SK-N-SH treated with all-trans-retinoic acid at 6 μM for 48 hours (cell line): Measurements from ENCODE around the gene NRIP1.

Source experiments
- ATAC-seq: fragments of 200-7000 bp; cut with Tn5 transposase; 3 replicates; pipeline ENCODE4 v1.9.1; 2020; ENCODE audit warnings: mild to moderate bottlenecking, moderate library complexity
- ARNTL ChIP-seq: fragments of 450-650 bp; formaldehyde crosslinking; IDR thresholded peaks from 2 replicates; pipeline ENCODE4 v1.5.0; 2020; ENCODE audit warnings: low read depth, mild to moderate bottlenecking, moderate library complexity, borderline replicate concordance
- BACH2 ChIP-seq: fragments of 250-450 bp; sonication (Bioruptor Pico); IDR thresholded peaks from 2 replicates; pipeline ENCODE4 v1.9.0; 2021; ENCODE audit warnings: mild to moderate bottlenecking, borderline replicate concordance
- CREB5 ChIP-seq: fragments of 250-450 bp; sonication (Bioruptor Pico); IDR thresholded peaks from 2 replicates; pipeline ENCODE4 v1.5.1; 2020; ENCODE audit warnings: low read depth, mild to moderate bottlenecking, moderate library complexity
- CSDC2 ChIP-seq: fragments of 250-450 bp; sonication (Bioruptor Pico); IDR thresholded peaks from 2 replicates; pipeline ENCODE4 v1.5.0; 2020; ENCODE audit warnings: mild to moderate bottlenecking, moderate library complexity
- CSRNP3 ChIP-seq: fragments of 250-450 bp; sonication (Bioruptor Pico); IDR thresholded peaks from 2 replicates; pipeline ENCODE4 v1.5.1; 2021; ENCODE audit warnings: mild to moderate bottlenecking, moderate library complexity
- ESRRG ChIP-seq: fragments of 250-450 bp; sonication (Bioruptor Pico); IDR thresholded peaks from 2 replicates; pipeline ENCODE4 v1.6.1; 2021; ENCODE audit warnings: mild to moderate bottlenecking
- GLIS3 ChIP-seq: fragments of 250-450 bp; sonication (Bioruptor Pico); IDR thresholded peaks from 2 replicates; pipeline ENCODE4 v1.5.0; 2020; ENCODE audit warnings: mild to moderate bottlenecking, moderate library complexity
- ISL1 ChIP-seq: fragments of 250-450 bp; sonication (Bioruptor Pico); IDR thresholded peaks from 2 replicates; pipeline ENCODE4 v2.1.2; 2022; ENCODE audit warnings: mild to moderate bottlenecking, moderate library complexity
- OSR1 ChIP-seq: fragments of 250-450 bp; sonication (Bioruptor Pico); IDR thresholded peaks from 2 replicates; pipeline ENCODE4 v1.8.0; 2022; ENCODE audit warnings: moderate library complexity, mild to moderate bottlenecking, inconsistent platforms
- PATZ1 ChIP-seq: fragments of 250-450 bp; sonication (Bioruptor Pico); IDR thresholded peaks from 2 replicates; pipeline ENCODE4 v1.8.0; 2020; ENCODE audit warnings: mild to moderate bottlenecking, moderate library complexity, borderline replicate concordance
- POU6F1 ChIP-seq: fragments of 250-450 bp; sonication (Bioruptor Pico); IDR thresholded peaks from 2 replicates; pipeline ENCODE4 v1.8.0; 2021; ENCODE audit warnings: low read depth, mild to moderate bottlenecking, moderate library complexity, borderline replicate concordance
- PPARA ChIP-seq: fragments of 250-450 bp; sonication (Bioruptor Pico); IDR thresholded peaks from 2 replicates; pipeline ENCODE4 v1.5.0; 2020; ENCODE audit warnings: mild to moderate bottlenecking, borderline replicate concordance
- RARB ChIP-seq: fragments of 250-450 bp; sonication (Bioruptor Pico); IDR thresholded peaks from 2 replicates; pipeline ENCODE4 v1.8.0; 2021; ENCODE audit warnings: mild to moderate bottlenecking, moderate library complexity
- SNAI2 ChIP-seq: fragments of 250-450 bp; sonication (Bioruptor Pico); IDR thresholded peaks from 2 replicates; pipeline ENCODE4 v1.5.0; 2020; ENCODE audit warnings: mild to moderate bottlenecking, moderate library complexity
- TCF4 ChIP-seq: fragments of 250-450 bp; sonication (Bioruptor Pico); IDR thresholded peaks from 2 replicates; pipeline ENCODE4 v1.8.0; 2021; ENCODE audit warnings: mild to moderate bottlenecking, moderate library complexity, borderline replicate concordance
- TOX ChIP-seq: fragments of 250-450 bp; sonication (Bioruptor Pico); IDR thresholded peaks from 2 replicates; pipeline ENCODE4 v1.8.0; 2021; ENCODE audit warnings: mild to moderate bottlenecking, moderate library complexity, borderline replicate concordance
- TSHZ2 ChIP-seq: fragments of 250-450 bp; sonication (Bioruptor Pico); IDR thresholded peaks from 2 replicates; pipeline ENCODE4 v1.5.0; 2020; ENCODE audit warnings: mild to moderate bottlenecking, moderate library complexity
- ZFP3 ChIP-seq: fragments of 250-450 bp; sonication (Bioruptor Pico); IDR thresholded peaks from 2 replicates; pipeline ENCODE4 v1.5.0; 2020; ENCODE audit warnings: mild to moderate bottlenecking, moderate library complexity
- ZFP30 ChIP-seq: fragments of 450-650 bp; formaldehyde crosslinking; IDR thresholded peaks from 2 replicates; pipeline ENCODE4 v1.5.0; 2022; ENCODE audit warnings: mild to moderate bottlenecking, moderate library complexity
- ZNF565 ChIP-seq: fragments of 450-650 bp; formaldehyde crosslinking; conservative IDR thresholded peaks from 2 replicates; pipeline ENCODE4 v1.5.0; 2020; ENCODE audit warnings: low read depth, mild to moderate bottlenecking, moderate library complexity
- ZNF70 ChIP-seq: fragments of 450-650 bp; formaldehyde crosslinking; IDR thresholded peaks from 2 replicates; pipeline ENCODE4 v1.5.0; 2020; ENCODE audit warnings: mild to moderate bottlenecking, moderate library complexity
- ZNF8 ChIP-seq: fragments of 450-650 bp; formaldehyde crosslinking; IDR thresholded peaks from 2 replicates; pipeline ENCODE4 v1.5.0; 2020; ENCODE audit warnings: mild to moderate bottlenecking, moderate library complexity

The NRIP1 gene

GRCh38 chr21:15071009-15071408, 6.2 kb upstream of the NRIP1 start:
- no peak for ATAC-seq
- no peak for TF ChIP-seq ZNF8 (CRISPR knock-in tag)
- TF ChIP-seq ISL1 (CRISPR knock-in tag) = no peak
- no peak for TF ChIP-seq CSRNP3 (CRISPR knock-in tag)
- no peak for TF ChIP-seq POU6F1 (CRISPR knock-in tag)
- TF ChIP-seq OSR1 (CRISPR knock-in tag) = no peak
- no peak for TF ChIP-seq SNAI2 (CRISPR knock-in tag)
- no peak for TF ChIP-seq TCF4 (CRISPR knock-in tag)
- no peak for TF ChIP-seq PATZ1 (CRISPR knock-in tag)
- no peak for TF ChIP-seq TOX (CRISPR knock-in tag)
- TF ChIP-seq ZNF70 (CRISPR knock-in tag) = no peak
- TF ChIP-seq ESRRG (CRISPR knock-in tag) = no peak
- TF ChIP-seq RARB (CRISPR knock-in tag) = no peak
- no peak for TF ChIP-seq BACH2 (CRISPR knock-in tag)
- no peak for TF ChIP-seq ZNF565 (CRISPR knock-in tag)
- TF ChIP-seq ZFP30 (CRISPR knock-in tag) = no peak
- no peak for TF ChIP-seq CREB5
- TF ChIP-seq ARNTL (CRISPR knock-in tag) = no peak
- TF ChIP-seq GLIS3 (CRISPR knock-in tag) = no peak
- no peak for TF ChIP-seq PPARA
- no peak for TF ChIP-seq CSDC2 (CRISPR knock-in tag)

- no peak for ATAC-seq
- TF ChIP-seq ISL1 (CRISPR knock-in tag) = no peak
- TF ChIP-seq SNAI2 (CRISPR knock-in tag) = no peak
- TF ChIP-seq TSHZ2 (CRISPR knock-in tag) = no peak
- no peak for TF ChIP-seq ZFP3
- no peak for TF ChIP-seq TCF4 (CRISPR knock-in tag)
- no peak for TF ChIP-seq CSDC2 (CRISPR knock-in tag)
- TF ChIP-seq CREB5 = no peak
- TF ChIP-seq TOX (CRISPR knock-in tag) = no peak
- no peak for TF ChIP-seq OSR1 (CRISPR knock-in tag)
- no peak for TF ChIP-seq ZNF8 (CRISPR knock-in tag)
These were observed 1.3 kb upstream of the NRIP1 start for GRCh38 chr21:15066123-15066575.
